Subcutaneous abdominal adipose tissue (tissue), 5 donors: ENCODE measurements around the gene NUDT17.
A peak's percentile ranks its signal among the peaks of the same experiment; 100 is the strongest.
"Not testable (repeated sequence)": the region's sequence is repeated elsewhere in the genome, so short reads cannot be mapped to it uniquely, and the experiment has no call there.

Source experiments
- H3K27ac ChIP-seq: one replicate; pipeline ENCODE4 v1.7.0; 2013; ENCODE audit warnings: low read depth, mild to moderate bottlenecking, inconsistent platforms, low read length, moderate library complexity
- H3K27me3 ChIP-seq, 5 donors: one replicate each; pipeline ENCODE4 v1.7.0; 2013; ENCODE audit warnings: low read length in 5 of 5, inconsistent platforms in 1 of 5; ENCODE audit not compliant: control insufficient read depth in 5 of 5, insufficient read depth in 4 of 5
- H3K36me3 ChIP-seq, 5 donors: one replicate each; pipeline ENCODE4 v1.7.0; 2013; ENCODE audit warnings: low read length in 5 of 5; ENCODE audit not compliant: control insufficient read depth in 5 of 5, insufficient read depth in 5 of 5
- H3K4me1 ChIP-seq, 5 donors: one replicate each; pipeline ENCODE4 v1.7.0; 2013; ENCODE audit warnings: low read length in 5 of 5, mild to moderate bottlenecking in 3 of 5, moderate library complexity in 1 of 5; ENCODE audit not compliant: control insufficient read depth in 5 of 5, insufficient read depth in 5 of 5
- H3K4me3 ChIP-seq, 5 donors: one replicate each; pipeline ENCODE4 v1.7.0; 2013; ENCODE audit warnings: low read length in 5 of 5, low read depth in 1 of 5
- H3K9ac ChIP-seq, 5 donors: one replicate each; pipeline ENCODE4 v1.7.0; 2013; ENCODE audit warnings: low read length in 5 of 5, mild to moderate bottlenecking in 4 of 5, moderate library complexity in 3 of 5
- H3K9me3 ChIP-seq, 5 donors: one replicate each; pipeline ENCODE4 v1.7.0; 2013; ENCODE audit warnings: low read length in 5 of 5; ENCODE audit not compliant: control insufficient read depth in 5 of 5
- donor health status: healthy.
- donor health status: healthy.
- donor health status: healthy.
- donor health status: healthy.
- donor health status: healthy.

NUDT17 gene, protein sequence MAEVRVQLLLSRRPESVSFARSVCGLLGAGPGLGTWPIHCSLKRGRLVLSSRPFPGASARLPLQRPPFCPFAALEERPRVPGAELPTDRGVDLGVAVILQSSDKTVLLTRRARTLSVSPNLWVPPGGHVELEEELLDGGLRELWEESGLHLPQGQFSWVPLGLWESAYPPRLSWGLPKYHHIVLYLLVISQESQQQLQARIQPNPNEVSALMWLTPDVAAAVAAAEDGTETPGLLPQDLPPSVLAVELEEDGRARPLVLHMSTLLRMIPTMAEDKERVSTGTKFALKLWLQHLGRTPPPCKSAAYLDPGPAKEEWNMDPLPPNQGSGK

DNA sequence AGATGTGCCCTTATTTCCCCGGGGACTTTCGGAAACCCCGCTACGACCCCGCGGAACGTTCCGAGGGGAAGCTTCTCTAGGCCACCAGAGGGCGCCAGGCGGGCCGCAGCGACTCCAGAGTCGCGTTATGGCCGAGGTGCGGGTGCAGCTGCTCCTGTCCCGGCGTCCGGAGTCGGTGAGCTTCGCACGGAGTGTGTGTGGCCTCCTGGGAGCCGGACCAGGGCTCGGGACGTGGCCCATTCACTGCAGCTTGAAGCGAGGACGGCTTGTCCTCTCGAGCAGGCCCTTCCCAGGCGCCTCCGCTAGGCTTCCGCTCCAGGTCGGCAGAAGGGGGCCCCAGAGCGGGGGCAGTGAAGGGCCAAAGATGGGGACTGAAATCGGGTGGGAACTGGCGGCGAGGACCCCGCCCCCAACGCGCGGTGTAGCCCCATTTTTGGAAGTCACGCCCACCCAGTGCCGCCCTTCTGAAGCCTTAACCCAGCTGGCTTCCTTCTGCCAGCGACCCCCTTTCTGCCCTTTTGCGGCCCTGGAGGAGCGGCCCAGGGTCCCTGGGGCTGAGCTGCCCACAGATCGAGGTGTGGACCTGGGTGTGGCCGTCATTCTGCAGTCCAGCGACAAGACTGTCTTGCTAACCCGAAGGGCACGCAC, at the start of gene NUDT17:
Gene NUDT17 (plus strand): TSS at position 117 of the 648 bp plus-strand sequence. CDS start 11 bp downstream, at position 128.
- Histone ChIP-seq H3K9ac (peak within 1 kb of the TSS in 4 of 5 donors; percentile 54 to 87 (median 76)), H3K9me3 (no peaks in the 10 kb centered on the region), H3K27me3 (no peaks in the 10 kb centered on the region), H3K4me3 (peak within 1 kb of the TSS; percentile 66 to 86 (median 70)), H3K4me1 (peaks cover 0 to 18% (median 15%) of the 10 kb centered on the region in 5 donors), H3K27ac (no peak within 1 kb of the TSS), H3K36me3 (peaks cover 19 to 62% (median 55%) of the 10 kb centered on the region in 5 donors)

DNA sequence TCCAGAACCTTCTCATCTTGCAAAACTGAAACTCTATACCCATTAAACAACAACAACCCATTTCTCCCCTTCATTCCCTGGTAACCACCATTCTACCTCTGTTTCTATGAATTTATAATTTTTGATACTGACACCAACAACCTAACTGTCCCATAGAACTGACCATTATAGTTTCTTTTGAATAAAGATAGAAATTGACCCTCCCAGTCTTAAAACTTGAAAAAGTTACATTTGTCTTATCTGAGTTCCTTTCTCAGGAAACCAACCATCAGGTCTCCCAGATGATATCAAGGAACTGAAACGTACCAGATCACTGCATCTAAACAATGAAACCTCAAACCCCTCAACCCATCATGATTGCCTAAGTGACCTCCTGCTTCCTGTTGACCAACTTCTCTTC, 48.7 kb upstream of the NUDT17 start:
- no peak overlapping the region for H3K4me3 ChIP-seq
- H3K4me1 ChIP-seq: peaks cover 0 to 10% (median 6%) of the 10 kb centered on the region in 5 donors
- H3K9ac ChIP-seq: no peak overlapping the region
- no peaks in the 10 kb centered on the region for H3K27me3 ChIP-seq
- H3K27ac ChIP-seq: no peak overlapping the region
- H3K36me3 ChIP-seq: peaks cover 0 to 5% (median 0%) of the 10 kb centered on the region in 5 donors
- peaks cover 0 to 13% (median 5%) of the 10 kb centered on the region in 5 donors for H3K9me3 ChIP-seq

DNA sequence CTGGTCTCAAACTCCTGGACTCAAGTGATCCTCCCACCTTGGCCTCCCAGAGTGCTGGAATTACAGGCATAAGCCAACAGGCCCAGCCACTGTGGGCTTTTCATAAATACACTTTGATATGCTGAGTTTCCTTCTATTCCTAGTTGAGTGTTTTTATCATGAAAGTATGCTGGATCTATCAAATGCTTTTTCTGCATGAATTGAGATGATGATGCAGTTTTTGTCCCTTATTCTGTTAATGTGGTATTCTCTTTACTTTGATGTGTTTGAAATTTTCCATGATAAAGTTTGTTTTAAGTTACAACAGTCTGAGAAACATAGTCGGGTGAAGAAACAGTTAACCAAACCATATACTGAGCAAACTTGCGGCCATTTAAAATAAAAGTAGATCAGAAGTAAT, 45.6 kb upstream of the NUDT17 start:
- H3K9ac ChIP-seq: no peak overlapping the region
- H3K27ac ChIP-seq: no peak overlapping the region
- peaks cover 0 to 16% (median 6%) of the 10 kb centered on the region in 5 donors for H3K4me1 ChIP-seq
- H3K27me3 ChIP-seq: no peaks in the 10 kb centered on the region
- no peaks in the 10 kb centered on the region for H3K36me3 ChIP-seq
- H3K4me3 ChIP-seq: no peak overlapping the region
- H3K9me3 ChIP-seq: peaks cover 0 to 13% (median 5%) of the 10 kb centered on the region in 5 donors

DNA sequence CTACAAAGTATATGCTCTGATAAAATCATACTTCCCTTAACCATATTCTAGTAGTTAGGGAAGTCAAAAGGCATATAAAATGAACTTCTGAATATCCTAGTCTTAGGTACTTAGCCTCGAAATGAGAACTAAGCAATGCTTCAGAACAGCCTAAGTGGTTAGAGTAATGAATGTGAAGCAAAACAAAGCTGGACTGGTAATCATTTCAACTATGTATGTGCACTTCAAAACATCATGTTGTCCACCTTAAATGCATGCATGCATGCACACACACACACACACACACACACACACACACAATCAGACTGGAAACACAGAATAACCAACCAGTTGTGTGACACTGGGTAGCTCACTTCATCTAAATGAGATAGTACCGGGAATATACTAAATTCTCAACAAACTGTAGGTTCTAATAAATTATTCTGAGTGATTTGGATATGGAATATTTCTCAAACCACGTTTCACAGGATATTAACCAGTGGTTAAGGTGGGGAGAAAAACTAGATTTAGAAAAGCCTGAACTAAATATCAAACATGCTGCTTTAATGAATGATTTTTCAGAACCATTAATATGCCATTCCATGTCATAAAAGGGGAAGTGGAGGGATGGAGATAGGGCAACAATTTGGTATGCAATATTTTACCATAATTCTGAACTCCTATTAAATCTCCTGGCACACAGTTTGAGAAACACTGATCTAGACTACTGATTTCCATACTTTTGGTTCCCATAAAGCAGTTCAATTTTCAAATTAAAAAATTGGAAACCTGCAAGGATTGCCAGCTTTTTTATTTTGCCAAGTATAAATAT, 41.0 kb upstream of the NUDT17 start:
- Histone ChIP-seq H3K4me3 (no peak overlapping the region), H3K9ac (no peak overlapping the region), H3K36me3 (no peaks in the 10 kb centered on the region), H3K27me3 (no peaks in the 10 kb centered on the region), H3K27ac (no peak overlapping the region), H3K9me3 (no peaks in the 10 kb centered on the region), H3K4me1 (peaks cover 0 to 16% (median 6%) of the 10 kb centered on the region in 5 donors)

DNA sequence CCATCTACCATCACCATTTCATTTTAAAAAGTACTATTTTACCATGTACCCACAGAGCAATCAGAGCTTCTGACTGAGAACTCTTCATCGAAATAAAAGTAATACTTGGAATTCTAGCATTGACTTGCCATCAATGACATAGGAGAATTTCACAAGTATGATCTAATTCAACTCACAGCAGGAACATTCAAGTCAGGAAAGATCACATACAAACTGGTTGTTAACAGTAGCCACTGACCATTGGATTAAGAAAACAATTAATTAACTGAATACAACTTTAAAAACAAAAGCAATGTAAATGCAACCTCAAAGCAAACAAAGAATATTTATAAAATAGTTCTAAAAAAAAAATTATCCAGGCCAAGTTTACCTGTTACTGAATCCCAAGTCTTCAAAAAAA, 40.4 kb upstream of the NUDT17 start:
- Histone ChIP-seq H3K9ac (no peak overlapping the region), H3K27me3 (no peaks in the 10 kb centered on the region), H3K4me3 (no peak overlapping the region), H3K4me1 (peaks cover 0 to 16% (median 6%) of the 10 kb centered on the region in 5 donors), H3K27ac (no peak overlapping the region), H3K36me3 (no peaks in the 10 kb centered on the region), H3K9me3 (no peaks in the 10 kb centered on the region)

DNA sequence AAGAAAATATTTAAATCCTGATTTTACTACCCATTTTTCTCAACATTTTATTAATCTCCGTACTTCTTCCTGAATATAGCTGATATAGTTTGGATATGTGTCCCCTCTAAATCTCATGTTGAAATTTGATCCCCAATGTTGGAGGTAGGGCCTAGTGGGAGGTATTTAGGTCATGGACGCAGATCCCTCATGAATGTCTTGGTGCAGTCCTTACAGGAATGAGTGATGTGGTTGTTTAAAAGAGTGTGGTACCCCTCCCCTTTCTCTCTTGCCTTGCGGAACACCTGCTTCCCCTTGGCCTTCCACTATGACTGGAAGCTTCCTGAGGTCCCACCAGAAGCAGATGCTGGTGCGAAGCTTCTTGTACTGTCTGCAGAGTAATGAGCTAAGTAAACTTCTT, 39.0 kb upstream of the NUDT17 start:
- H3K36me3 ChIP-seq: no peaks in the 10 kb centered on the region
- H3K27me3 ChIP-seq: no peaks in the 10 kb centered on the region
- no peak overlapping the region for H3K9ac ChIP-seq
- no peaks in the 10 kb centered on the region for H3K9me3 ChIP-seq
- H3K27ac ChIP-seq: no peak overlapping the region
- H3K4me3 ChIP-seq: no peak overlapping the region
- peaks cover 0 to 6% (median 0%) of the 10 kb centered on the region in 5 donors for H3K4me1 ChIP-seq

DNA sequence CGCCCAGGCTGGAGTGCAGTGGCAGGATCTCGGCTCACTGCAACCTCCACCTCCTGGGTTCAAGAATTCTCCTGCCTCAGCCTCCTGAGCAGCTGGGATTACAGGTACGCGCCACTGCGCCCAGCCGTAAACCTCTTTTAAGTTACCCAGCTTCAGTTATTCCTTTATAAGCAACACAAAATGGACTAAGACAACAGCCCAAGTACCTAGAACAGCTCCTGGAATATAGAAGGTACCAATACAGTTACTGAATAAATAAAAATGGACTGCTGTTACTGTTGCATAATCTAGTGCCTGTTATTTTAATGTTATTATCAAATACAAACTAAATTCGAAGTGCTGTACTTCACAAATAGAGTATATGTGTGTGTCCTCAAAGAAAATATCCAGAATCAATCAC, 38.6 kb upstream of the NUDT17 start:
- Histone ChIP-seq H3K4me1 (peaks cover 0 to 6% (median 0%) of the 10 kb centered on the region in 5 donors), H3K9me3 (no peaks in the 10 kb centered on the region), H3K36me3 (no peaks in the 10 kb centered on the region), H3K27ac (no peak overlapping the region), H3K27me3 (no peaks in the 10 kb centered on the region), H3K4me3 (no peak overlapping the region), H3K9ac (no peak overlapping the region)

DNA sequence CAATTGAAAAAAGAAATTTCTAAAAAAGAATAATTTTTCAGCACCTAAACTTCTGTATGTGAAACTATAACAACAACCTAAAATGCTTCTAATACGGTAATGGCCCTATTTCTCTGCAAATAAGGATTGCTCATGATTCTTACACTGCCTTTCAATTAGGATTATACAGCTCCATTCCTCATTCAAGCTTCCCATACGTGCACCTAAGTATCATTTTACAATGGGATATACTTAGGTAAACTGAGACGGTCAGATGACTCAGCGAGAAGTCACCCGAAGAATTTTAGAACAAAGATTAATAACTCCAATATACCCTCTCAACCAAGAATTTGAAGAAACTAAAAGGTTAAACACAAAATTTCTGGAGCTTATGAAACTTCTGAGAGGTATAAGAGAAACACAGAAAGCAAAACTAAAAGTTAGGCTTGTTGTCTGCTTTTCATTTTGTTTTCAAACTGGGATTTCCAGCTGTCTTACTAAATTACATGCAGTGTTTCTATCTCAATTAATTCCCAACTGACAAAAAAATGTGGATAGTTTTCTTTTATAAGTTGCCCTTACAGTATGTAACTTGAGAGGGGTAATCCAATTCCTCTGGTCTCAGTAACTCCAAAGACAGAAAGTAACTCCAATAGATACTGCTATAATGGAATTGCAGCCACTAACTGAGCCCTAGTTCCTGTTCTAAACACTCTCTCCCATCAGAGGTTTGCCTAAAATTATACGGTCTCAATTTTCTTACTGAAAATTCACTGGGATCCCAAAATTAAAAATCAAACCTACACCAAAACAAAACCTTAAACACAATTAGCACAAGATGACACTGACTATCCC, 32.2 kb upstream of the NUDT17 start:
- not testable (repeated sequence) for H3K27ac ChIP-seq, H3K9me3 ChIP-seq, H3K4me3 ChIP-seq, H3K9ac ChIP-seq, H3K27me3 ChIP-seq, H3K36me3 ChIP-seq, H3K4me1 ChIP-seq

DNA sequence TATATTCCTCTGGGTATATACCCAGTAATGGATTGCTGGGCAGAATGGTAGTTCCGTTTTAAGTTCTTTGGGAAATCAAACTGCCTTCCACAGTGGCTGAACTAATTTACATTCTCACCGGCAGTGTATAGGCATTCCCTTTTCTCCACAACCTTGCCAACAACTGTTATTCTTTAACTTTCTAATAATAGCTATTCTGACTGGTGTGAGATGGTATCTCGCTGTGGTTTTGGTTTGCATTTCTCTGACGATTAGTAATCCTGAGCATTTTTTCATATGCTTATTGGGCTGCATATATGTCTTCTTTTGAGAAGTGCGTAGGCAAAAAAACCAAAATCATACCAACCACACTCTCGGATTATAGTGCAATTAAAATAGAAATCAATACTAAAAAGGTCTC, 27.3 kb upstream of the NUDT17 start:
- H3K4me3 ChIP-seq, H3K27ac ChIP-seq: not testable (repeated sequence)

More for the DNA sequence above, 27.3 kb upstream of the NUDT17 start:
- not testable (repeated sequence) for H3K9me3 ChIP-seq, H3K4me1 ChIP-seq, H3K36me3 ChIP-seq, H3K27me3 ChIP-seq, H3K9ac ChIP-seq
